Ovary (tissue), 3 donors: ENCODE results near the gene WASHC2A.
"Not testable (repeated sequence)": the region's sequence is repeated elsewhere in the genome, so short reads cannot be mapped to it uniquely, and the experiment has no call there.

Experiments
- EP300 ChIP-seq: sonication (generic); formaldehyde crosslinking; IDR thresholded peaks from one replicate; pipeline ENCODE4 v1.6.1; 2017; ENCODE audit warnings: antibody characterized with exemption
- POLR2A ChIP-seq: fragments of 450-650 bp; IDR thresholded peaks from one replicate; pipeline ENCODE4 v1.6.1; 2017; ENCODE audit warnings: antibody characterized with exemption, mild to moderate bottlenecking, moderate library complexity
- TF ChIP-seq, protein P1 (sequence below), 3 donors: fragments of 450-650 bp in 2 of 3; fragments of 200-600 bp in 1 of 3; IDR thresholded peaks; one replicate each; pipeline versions ENCODE4 v1.5.1 to v1.8.0; 2016 to 2022; ENCODE audit warnings: antibody characterized with exemption in 3 of 3, mild to moderate bottlenecking in 1 of 3
- donor health status: DM: no; HTN: no; CAD: no.

- TF ChIP-seq, protein P1, sequence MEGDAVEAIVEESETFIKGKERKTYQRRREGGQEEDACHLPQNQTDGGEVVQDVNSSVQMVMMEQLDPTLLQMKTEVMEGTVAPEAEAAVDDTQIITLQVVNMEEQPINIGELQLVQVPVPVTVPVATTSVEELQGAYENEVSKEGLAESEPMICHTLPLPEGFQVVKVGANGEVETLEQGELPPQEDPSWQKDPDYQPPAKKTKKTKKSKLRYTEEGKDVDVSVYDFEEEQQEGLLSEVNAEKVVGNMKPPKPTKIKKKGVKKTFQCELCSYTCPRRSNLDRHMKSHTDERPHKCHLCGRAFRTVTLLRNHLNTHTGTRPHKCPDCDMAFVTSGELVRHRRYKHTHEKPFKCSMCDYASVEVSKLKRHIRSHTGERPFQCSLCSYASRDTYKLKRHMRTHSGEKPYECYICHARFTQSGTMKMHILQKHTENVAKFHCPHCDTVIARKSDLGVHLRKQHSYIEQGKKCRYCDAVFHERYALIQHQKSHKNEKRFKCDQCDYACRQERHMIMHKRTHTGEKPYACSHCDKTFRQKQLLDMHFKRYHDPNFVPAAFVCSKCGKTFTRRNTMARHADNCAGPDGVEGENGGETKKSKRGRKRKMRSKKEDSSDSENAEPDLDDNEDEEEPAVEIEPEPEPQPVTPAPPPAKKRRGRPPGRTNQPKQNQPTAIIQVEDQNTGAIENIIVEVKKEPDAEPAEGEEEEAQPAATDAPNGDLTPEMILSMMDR (IDR thresholded peaks at IDR 0.05), result not testable (repeated sequence)
- not testable (repeated sequence) for TF ChIP-seq EP300, POLR2A
Observed at GRCh38 chr10:50051995-50052660, 15.6 kb upstream of the WASHC2A start.
